GM06990 (cell line): ENCODE data around the gene SIL1.

ENCODE experiments used
- DNase-seq: peaks from one replicate; pipeline ENCODE4 v3.0.0-alpha.2; 2011; ENCODE audit not compliant: insufficient read length; ENCODE audit errors: extremely low read depth
- H3K27me3 ChIP-seq: replicated peaks from 2 replicates; pipeline ENCODE4 v1.6.0; 2011; ENCODE audit warnings: low read length; ENCODE audit not compliant: control insufficient read depth, insufficient read depth
- H3K36me3 ChIP-seq: 2 replicates; pipeline ENCODE4 v1.5.1; 2011; ENCODE audit warnings: low read length; ENCODE audit not compliant: control insufficient read depth, insufficient read depth
- H3K4me3 ChIP-seq: replicated peaks from 2 replicates; pipeline ENCODE4 v1.5.1; 2011; ENCODE audit warnings: low read depth, mild to moderate bottlenecking, control low read depth, low read length
- CTCF ChIP-seq: IDR thresholded peaks from 2 replicates; pipeline ENCODE4 v1.5.1; 2011; ENCODE audit warnings: low read length, control low read depth, mild to moderate bottlenecking, inconsistent platforms; ENCODE audit not compliant: insufficient read depth, poor library complexity, severe bottlenecking

The SIL1 gene

DNA sequence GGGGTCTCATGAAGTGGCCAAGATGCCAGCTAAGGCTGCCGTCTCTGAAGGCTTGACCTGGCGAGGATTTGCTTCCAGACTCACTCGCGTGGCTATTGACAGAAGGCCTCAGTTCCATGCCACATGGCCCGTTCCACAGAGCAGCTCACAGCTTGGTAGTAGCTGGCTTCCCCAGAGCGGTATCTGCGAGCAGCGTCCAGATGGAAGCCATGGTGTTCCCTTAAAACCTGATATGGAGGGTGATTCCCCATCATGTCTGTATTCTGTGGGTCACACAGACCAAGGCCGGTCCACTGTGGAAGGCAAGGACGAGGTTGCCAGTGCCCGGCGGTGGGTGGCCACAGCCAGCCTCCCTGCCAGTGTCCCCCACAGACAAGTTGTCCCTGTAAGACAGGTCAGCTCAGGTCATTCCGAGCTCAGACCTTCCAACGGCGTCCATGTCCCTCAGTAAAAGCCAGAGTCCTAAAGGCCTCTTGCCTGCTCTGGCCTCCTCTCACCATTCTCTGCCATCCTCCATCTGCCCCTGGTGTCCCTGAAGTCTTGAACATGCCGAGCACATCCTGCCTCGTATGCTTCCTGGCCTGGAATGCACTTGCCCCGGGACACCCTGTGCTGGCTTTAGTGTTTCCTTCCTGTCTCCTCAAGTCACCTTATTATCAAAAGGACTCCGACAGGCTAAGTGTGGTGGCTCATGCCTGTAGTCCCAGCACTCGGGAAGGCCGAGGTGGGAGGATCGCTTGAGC is 261.8 kb downstream of the SIL1 start:
- H3K36me3 ChIP-seq: peaks cover 16% of the 10 kb centered on the region
- no peak for TF ChIP-seq CTCF

GRCh38 chr5:138935466-138935865 is 262.7 kb downstream of the SIL1 start:
- DNase-seq: no peak
- H3K36me3 ChIP-seq: peaks cover 18% of the 10 kb centered on the region
- TF ChIP-seq CTCF: no peak
- H3K4me3 ChIP-seq: no peak overlapping the region
- H3K27me3 ChIP-seq: no peaks in the 10 kb centered on the region

More for the DNA sequence above, 261.8 kb downstream of the SIL1 start:
- no peak for DNase-seq
- Histone ChIP-seq H3K4me3 (no peak overlapping the region), H3K27me3 (no peaks in the 10 kb centered on the region)

DNA sequence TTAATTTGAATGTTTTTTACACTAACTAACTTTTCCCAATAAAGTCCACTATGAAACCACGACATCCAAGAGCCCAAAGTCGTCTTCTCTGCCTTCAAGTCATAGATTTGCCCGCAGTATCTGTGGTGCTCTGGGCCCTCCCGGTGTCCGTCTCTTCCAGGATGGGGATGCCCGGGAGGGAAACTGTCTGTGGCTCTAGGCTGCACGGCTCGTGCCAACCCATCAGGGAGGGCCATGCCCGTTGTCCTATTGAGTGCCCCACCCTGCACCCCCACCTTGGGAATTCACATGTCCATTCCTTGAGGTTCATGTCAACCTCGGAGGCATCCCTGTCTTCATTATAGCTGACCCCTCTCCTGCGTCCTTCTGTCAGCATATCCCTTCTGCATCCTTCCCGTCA is 263.2 kb downstream of the SIL1 start:
- Histone ChIP-seq H3K36me3 (peaks cover 20% of the 10 kb centered on the region), H3K27me3 (no peaks in the 10 kb centered on the region), H3K4me3 (no peak overlapping the region)
- TF ChIP-seq CTCF: no peak
- DNase-seq: no peak

DNA sequence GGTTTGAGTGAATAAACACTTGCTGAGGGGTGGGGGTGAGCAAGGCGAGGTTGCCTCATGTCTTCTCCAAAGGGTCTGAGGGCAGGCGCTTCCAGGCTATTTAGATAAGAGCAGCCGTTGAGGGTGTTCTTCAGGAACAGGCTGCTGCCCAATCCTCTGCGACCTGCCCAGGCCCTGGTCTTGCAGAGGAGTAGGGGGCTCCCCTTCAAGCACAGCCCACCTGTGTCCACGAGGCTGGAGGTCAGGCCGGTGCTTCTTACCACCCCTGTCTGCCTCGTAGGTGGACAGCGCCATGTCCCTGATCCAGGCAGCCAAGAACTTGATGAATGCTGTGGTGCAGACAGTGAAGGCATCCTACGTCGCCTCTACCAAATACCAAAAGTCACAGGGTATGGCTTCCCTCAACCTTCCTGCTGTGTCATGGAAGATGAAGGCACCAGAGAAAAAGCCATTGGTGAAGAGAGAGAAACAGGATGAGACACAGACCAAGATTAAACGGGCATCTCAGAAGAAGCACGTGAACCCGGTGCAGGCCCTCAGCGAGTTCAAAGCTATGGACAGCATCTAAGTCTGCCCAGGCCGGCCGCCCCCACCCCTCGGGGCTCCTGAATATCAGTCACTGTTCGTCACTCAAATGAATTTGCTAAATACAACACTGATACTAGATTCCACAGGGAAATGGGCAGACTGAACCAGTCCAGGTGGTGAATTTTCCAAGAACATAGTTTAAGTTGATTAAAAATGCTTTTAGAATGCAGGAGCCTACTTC is 264.5 kb downstream of the SIL1 start:
- no peak for DNase-seq
- H3K36me3 ChIP-seq: peaks cover 20% of the 10 kb centered on the region

GRCh38 chr5:138932171-138932810 is 265.9 kb downstream of the SIL1 start:
- TF ChIP-seq CTCF: peak; percentile 27
- no peaks in the 10 kb centered on the region for H3K27me3 ChIP-seq
- no peak for DNase-seq
- H3K4me3 ChIP-seq: no peak overlapping the region
- peaks cover 22% of the 10 kb centered on the region for H3K36me3 ChIP-seq

More for the DNA sequence above, 264.5 kb downstream of the SIL1 start:
- TF ChIP-seq CTCF: no peak
- Histone ChIP-seq H3K4me3 (no peak overlapping the region), H3K27me3 (no peaks in the 10 kb centered on the region)
